HL-60/S4 treated with phorbol 12-myristate 13-acetate at 8.2 ng/mL for 4 days and 3 days (cell line): ENCODE measurements around the gene ARHGAP25.
"Not testable (repeated sequence)": the region's sequence is repeated elsewhere in the genome, so short reads cannot be mapped to it uniquely, and the experiment has no call there.

Experiments used
- in situ Hi-C: fragments of 300-500 bp; cut with MboI; formaldehyde crosslinking; loops from 2 replicates; pipeline ENCODE4 v1.15.0; 2022; ENCODE audit warnings: low sequenced_read_pairs

Gene ARHGAP25

GRCh38 chr2:68787356-68787755 is 52.7 kb downstream of the ARHGAP25 start:
- in situ Hi-C loops = no loop called here

DNA sequence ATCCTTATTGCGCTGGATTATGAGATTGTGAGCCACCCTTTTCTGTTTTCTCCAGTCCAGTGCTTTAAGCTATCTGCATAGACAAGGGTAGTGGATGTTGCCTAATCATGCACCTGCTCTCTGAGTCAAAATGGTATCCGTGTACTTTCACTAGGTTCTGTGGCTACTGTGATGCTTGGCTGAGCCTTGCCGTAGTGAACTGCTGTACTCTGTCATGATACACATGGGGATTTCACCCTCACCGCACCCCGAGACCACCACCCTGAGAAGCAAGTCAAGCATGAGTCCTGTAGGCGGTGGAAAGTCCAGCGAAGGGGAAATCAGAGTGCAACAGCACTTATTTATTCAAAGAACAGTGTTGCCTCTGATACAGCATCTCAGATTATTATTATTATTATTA is 55.0 kb downstream of the ARHGAP25 start:
- in situ Hi-C loops = no loop called here

DNA sequence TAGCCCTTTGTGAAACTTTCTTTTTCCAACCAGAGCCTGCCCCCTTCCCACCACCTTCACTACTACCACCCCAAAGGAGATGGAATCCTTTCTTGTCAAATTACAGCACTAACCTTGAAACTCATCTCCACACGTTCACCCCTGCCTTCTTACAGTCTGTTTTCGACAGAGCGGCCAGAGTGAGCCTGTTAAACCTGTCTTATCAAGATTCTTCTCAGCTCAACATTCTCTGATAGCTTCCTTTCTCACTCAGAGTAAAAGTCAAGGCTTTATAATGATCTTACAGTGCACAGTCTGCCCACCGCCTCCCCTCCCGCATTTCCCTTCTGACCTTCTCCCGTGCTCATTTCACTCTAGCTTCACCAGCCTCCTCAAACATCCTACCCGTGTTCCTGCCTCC is 56.0 kb downstream of the ARHGAP25 start:
- in situ Hi-C loops = no loop called here

DNA sequence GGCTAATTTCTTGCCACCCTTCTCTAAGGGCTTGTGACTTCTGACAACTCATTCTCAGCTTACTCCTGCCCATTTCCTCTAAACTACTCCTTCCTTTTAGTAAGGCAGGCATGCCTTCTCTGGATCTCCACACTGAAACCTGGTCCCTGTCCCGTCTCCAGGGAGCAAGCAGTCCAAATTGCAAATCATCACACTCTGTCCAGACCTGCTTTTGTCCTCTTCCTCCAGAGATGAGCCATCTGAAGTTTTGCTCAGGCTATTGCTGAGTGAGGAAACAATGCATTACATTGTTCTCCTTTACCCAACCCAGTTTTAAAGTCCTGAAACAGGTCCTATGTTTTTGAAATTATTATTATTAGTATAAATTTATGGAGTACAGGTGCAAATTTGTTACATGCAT is 57.3 kb downstream of the ARHGAP25 start:
- in situ Hi-C loops = no loop called here

DNA sequence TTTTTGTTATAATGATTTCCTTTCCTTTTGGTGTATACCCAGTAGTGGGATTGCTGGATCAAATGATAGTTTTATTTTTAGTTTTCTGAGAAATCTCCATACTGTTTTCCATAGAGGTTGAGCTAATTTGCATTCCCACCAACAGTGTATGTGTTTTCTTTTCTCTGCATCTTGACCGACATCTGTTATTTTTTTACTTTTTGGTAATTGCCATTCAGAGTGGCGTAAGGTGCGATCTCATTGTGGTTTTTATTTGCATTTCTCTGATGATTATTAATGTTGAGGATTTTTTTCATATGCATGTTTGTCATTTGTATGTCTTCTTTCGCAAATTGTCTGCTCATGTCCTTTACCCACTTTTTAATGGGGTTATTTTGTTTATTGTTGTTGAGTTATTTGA is 58.1 kb downstream of the ARHGAP25 start:
- in situ Hi-C loops = no loop called here

DNA sequence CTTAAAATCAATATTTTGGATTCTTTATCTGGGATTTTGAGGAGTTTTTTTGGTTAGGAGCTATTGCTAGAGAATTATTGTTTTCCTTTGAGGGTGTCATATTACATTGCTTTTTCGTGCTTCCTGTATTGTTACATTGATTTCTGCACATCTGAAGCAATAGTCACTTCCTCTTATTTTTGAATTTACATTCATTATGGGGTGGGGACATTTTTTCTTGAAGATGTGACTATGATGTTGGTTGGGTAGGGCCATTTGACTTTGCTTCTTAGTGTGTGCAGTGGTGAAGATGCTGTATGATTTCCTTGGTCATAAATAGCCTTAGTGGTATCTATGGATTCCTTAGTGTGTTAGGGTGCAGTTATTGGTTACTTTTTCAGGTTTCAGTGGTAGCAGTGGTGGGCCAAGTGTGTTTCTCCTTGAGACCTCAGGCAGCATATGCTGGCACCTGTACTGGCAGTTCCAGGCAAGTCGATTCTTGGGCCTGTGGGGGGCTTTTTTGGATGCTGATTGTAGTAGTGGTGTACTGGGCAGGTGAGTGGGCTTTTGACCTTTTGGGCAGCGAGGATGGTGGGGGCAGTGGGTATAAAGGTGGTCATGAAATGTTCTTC is 61.8 kb downstream of the ARHGAP25 start:
- in situ Hi-C loops = no loop called here

DNA sequence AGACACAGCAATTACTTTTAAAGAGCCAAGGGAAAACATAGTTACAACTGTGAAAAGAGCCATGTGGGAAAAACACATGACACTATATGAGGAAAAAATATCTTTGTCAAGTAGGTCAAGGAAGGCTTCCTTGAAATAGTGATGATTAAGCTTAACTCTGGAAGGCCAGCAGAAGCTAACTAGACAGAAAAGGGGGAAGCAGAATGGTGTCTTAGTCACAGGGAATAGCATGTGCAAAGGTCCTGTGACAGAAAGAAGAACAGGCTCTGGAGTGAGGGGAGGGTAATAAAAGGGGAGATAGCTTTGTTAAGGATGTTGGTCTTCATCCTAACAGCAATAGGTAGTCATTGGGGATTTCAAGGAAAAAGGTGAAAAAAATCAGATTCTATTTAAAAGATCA is 64.0 kb downstream of the ARHGAP25 start:
- in situ Hi-C loops = no loop called here

- in situ Hi-C loops = no loop called here
Measured at GRCh38 chr2:68799140-68800026, 64.8 kb downstream of the ARHGAP25 start.

DNA sequence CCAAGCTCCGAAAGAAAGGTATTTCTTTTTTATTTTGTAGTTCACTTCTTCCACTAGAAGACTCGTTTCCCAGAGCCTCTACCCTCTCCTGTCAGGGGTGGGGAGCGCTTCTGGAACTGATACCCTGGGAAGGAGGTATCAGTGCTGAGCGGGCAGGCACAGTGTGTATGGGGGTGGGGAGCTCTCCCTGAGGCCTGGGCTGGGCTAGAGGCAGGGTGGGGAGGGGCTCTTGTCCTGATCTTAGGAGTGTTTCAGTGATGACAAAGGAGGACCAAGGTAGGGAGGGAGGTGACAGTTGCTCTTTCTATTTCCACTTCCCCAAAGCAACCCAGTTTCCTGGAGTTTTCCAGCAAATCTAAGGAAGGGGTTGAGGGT is 65.4 kb downstream of the ARHGAP25 start:
- in situ Hi-C loops = no loop called here

GRCh38 chr2:68800517-68800916 is 65.9 kb downstream of the ARHGAP25 start:
- in situ Hi-C loops = no loop called here

DNA sequence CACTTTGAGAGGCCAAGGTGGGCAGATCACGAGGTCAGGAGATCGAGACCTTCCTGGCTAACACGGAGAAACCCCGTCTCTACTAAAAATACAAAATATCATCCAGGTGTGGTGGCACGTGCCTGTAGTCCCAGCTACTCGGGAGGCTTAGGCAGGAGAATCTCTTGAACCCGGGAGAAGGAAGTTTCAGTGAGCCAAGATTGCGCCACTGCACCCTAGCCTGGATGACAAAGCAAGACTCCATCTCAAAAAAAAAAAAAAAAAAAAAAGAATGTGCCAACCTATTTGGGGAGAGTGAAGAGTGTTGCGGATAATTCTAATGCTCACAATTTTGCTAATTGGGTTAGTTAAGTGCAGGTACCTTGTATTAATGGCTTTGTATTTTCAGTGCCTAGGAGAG is 67.5 kb downstream of the ARHGAP25 start:
- in situ Hi-C loops = not testable (repeated sequence)

GRCh38 chr2:68805025-68805424 is 70.4 kb downstream of the ARHGAP25 start:
- in situ Hi-C loops = no loop called here

- in situ Hi-C loops = no loop called here
Measured at GRCh38 chr2:68806511-68807109, 72.0 kb downstream of the ARHGAP25 start.

DNA sequence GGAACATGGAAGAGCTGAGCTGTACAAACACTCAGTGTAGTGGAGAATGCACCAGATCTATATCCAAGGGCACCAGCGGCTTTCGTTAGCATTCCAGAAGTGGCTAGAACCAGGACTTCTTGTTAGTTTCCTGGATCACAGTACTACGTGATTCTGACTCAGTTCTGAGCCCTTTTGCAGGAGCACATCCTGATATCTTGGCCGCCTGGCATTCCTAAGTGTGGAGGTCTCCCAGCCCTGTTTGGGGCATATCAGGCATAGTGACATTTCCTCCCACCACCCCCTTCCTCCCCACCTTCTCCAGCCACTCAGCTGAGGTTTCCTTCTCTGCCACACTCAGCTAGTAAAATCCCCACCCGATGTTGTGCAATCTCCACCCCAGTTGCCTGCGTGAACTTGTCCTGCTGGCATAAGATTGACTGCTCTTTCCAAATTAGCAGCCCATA is 73.2 kb downstream of the ARHGAP25 start:
- in situ Hi-C loops = no loop called here

DNA sequence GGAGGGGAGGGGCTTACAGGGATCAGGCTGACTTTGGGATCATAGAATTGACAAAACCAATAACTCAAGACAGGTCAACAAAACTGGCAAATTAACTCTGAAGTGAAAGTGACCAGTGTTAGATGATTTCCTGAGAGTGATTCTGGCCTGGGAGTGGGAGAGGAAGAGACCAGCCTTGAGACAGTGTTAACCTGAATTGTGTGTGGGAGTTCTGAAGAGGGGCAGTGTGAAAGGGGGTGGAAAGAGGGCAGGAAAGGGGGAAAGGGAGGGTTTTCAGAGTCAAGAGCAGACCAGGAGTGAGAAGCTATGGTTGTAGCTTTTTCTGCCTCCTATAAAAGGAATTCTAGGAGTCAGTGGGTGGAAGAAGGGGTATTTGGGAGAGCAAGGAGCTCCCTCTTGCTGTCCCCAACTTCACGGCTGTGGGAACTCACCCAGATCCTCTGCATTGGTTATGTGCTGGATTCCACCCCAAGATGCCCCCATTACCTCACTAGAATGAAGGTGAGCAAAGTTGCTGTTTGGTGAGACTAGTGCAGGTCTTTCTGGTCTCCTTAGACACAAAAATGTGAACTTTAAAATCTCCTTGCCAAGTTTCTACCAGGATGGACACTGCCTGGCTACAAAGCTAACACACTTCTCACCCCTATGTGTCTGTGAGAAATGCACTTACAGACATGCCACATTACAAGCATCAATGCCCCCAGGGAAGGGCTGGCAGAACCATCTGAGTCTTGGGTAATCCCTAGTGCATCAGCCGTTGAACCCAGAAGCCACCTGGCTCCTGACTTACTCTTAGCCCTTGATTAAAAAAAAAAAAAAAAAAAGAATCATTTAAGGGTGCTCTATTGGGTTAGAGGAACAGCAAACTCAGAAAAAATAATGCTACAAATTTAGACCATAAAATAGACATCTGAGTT is 75.0 kb downstream of the ARHGAP25 start:
- in situ Hi-C loops = no loop called here

GRCh38 chr2:68811364-68811763 is 76.8 kb downstream of the ARHGAP25 start:
- in situ Hi-C loops = no loop called here

DNA sequence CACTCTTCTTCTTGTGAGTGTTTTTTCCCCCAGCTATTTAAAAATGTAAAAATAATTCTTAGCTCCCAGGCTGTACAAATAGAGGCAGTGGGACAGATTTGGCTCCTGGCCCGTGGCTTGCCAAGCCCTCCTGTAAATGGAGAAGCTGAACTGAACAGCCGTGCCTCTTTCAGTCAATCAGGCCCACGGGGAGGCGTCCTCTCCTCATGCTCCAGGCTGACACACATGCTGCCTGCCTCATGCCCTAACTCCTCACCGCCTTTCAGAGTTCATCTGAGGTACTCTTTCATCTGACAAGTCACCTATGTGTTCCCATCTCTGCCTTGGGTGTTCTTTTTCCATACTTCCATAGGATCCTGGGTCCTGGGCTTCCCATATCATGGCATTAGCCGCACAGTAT is 77.6 kb downstream of the ARHGAP25 start:
- in situ Hi-C loops = no loop called here

DNA sequence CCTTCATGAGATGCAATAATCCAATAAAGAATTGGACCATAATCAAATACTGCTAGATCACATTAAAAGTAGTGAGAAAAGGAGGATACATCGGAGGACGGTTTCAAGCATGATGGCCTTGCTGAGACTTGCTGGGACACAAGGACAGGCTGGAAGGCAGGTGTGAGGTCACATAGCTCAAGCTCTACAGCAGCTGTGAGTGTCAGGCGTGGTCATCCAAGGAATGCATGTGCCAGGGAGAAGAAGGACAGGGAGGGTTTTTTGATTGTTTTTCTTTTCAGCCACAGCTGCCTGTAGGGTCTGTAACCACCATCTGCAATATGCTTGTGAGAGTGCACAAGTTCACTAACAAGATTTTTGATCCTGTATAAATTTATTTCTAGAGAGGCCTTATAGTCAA is 79.0 kb downstream of the ARHGAP25 start:
- in situ Hi-C loops = no loop called here

GRCh38 chr2:68817306-68817705 is 82.7 kb downstream of the ARHGAP25 start:
- in situ Hi-C loops = no loop called here

DNA sequence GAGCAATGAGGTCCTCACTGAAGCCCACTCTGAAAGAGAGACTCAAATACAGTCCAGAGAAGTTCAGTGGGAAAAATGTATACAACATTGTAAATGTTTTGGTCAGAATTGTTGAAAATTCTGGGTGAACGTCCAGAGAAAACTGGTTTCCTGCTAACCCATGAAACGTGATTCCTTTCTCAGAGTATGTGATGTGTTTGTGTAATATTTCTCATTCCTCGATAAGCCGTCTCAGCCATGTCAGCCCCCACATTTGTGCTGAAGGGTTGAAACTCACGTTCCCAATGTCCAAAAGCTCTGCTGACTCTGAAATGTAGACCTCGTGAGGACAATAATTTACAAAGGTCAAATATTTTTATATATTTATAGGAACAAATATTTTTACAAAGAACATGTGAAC is 84.9 kb downstream of the ARHGAP25 start:
- in situ Hi-C loops = no loop called here
